Activated T-cell treated with anti-CD3 and anti-CD28 coated beads, Interleukin-2, amount 50 U/mL, for 72 hours (primary cell): ENCODE data around the gene RALGPS2. TPM values are rescaled to one million over a fixed set of nuclear protein-coding genes. Genes with fewer than 3 reads are reported as not detected.
"Not testable (repeated sequence)": the region's sequence is repeated elsewhere in the genome, so short reads cannot be mapped to it uniquely, and the experiment has no call there.

Experiments
- ATAC-seq, 2 donors: fragments of 150-1000 bp; cut with Tn5 transposase; replicated peaks in 1 of 2; 2 replicates each; pipeline ENCODE4 v1.10.0; 2021; ENCODE audit warnings: moderate library complexity in 2 of 2, mild to moderate bottlenecking in 1 of 2
- DNase-seq, 2 donors: peaks; one replicate each; pipeline ENCODE4 v3.0.0; 2021 to 2022; ENCODE audit warnings: mixed read lengths in 1 of 2
- H3K27ac Mint-ChIP-seq: one replicate; pipeline ENCODE4 v1.8.0; 2022; ENCODE audit warnings: mild to moderate bottlenecking, moderate library complexity, mixed read lengths
- H3K27me3 Mint-ChIP-seq: one replicate; pipeline ENCODE4 v1.8.0; 2022; ENCODE audit warnings: low read depth, mixed read lengths
- H3K36me3 Mint-ChIP-seq, 2 donors: one replicate each; pipeline ENCODE4 v1.8.0; 2022; ENCODE audit warnings: mixed read lengths in 2 of 2, mild to moderate bottlenecking in 1 of 2; ENCODE audit not compliant: insufficient read depth in 2 of 2
- H3K4me1 Mint-ChIP-seq: one replicate; pipeline ENCODE4 v1.8.0; 2022; ENCODE audit warnings: low read depth, mixed read lengths
- H3K4me3 Mint-ChIP-seq, 2 donors: one replicate each; pipeline ENCODE4 v1.8.0; 2022; ENCODE audit warnings: mild to moderate bottlenecking in 2 of 2, mixed read lengths in 2 of 2, moderate library complexity in 2 of 2
- H3K9me3 Mint-ChIP-seq, 2 donors: one replicate each; pipeline ENCODE4 v1.8.0; 2022; ENCODE audit warnings: mixed read lengths in 2 of 2
- total RNA-seq, 2 donors: library from RNA; stranded (reverse); gene quantifications; one replicate each; pipeline ENCODE4 v1.2.3, GENCODE V29; 2022

RALGPS2 gene
- total RNA-seq, 2 donors from 2014 or later, result 7.8 to 16.5 TPM

DNA sequence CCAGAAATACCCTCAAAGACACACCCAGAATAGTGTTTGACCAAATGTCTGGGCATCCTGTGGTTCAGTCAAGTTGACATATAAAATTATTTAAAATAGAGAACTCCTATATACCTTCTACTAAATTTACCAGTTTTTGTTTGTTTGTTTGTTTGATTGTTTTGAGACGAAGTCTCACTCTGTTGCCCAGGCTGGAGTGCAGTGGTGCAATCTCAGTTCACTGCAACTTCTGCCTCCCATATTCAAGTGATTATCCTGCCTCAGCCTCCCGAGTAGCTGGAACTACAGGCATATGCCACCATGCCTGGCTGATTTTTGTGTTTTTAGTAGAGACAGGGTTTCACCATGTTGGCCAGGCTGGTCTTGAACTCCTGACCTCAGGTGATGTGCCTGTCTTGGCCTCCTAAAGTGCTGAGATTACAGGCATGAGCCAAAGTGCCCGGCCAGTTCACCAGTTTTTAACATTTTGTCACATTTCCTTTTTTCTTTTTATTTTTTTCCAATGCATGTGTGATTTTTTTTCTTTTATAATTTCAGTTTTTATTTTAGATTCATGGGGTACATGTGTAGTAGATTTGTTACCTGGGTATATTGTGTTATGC, 29.7 kb downstream of the RALGPS2 start:
- H3K27ac Mint-ChIP-seq, H3K27me3 Mint-ChIP-seq, H3K4me1 Mint-ChIP-seq, DNase-seq, ATAC-seq, H3K36me3 Mint-ChIP-seq, H3K4me3 Mint-ChIP-seq, H3K9me3 Mint-ChIP-seq: not testable (repeated sequence)

DNA sequence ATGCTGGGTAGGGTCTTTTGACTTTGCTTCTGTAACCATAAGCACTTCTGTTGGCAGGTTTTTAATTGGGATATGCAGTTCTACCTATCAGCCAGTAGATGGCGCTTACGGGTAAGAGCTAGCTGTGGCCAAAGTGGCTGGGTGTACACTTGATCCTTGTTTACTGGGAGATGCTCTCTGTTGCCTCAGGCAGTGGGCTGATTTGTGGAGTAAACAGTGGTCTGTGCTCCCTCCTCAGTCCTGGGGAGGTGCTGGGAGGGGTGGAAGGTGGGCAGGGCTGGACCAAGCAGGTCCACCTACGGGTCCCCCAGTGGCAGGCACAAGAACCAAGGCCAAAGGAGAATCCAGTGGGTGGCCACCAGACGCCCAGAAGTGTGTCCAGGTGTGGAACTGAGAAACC, 43.4 kb downstream of the RALGPS2 start:
- peaks cover 7 to 9% of the 10 kb centered on the region in 2 donors for H3K9me3 Mint-ChIP-seq
- DNase-seq (peak; percentile 2 to 28), ATAC-seq (peak; percentile 51 to 60)
- H3K27ac Mint-ChIP-seq, result no peak overlapping the region
- no peaks in the 10 kb centered on the region for H3K4me1 Mint-ChIP-seq
- H3K4me3 Mint-ChIP-seq, result no peak overlapping the region
- H3K36me3 Mint-ChIP-seq, result peaks cover 8 to 22% of the 10 kb centered on the region in 2 donors
- no peaks in the 10 kb centered on the region for H3K27me3 Mint-ChIP-seq

DNA sequence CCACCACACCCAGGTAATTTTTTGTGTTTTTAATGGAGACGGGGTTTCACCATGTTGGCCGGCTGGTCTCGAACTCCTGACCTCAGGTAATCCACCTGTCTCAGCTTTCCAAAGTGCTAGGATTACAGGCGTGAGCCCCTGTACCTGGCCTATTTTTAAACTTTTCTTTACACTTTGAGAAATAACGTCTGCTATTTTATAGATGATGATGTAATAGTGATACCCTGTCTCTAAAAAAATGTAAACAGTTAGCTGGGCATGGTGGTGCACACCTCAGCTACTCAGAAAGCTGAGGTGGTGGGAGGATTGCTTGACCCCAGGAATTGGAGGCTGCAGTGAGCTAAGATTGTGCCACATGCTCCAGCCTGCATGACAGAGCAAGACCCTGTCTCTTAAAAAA, 47.9 kb downstream of the RALGPS2 start:
- Mint-ChIP-seq H3K27me3 (no peaks in the 10 kb centered on the region), H3K27ac (no peak overlapping the region), H3K4me1 (no peaks in the 10 kb centered on the region), H3K4me3 (no peak overlapping the region), H3K9me3 (no peaks in the 10 kb centered on the region), H3K36me3 (peaks cover 0 to 3% of the 10 kb centered on the region in 2 donors)
- ATAC-seq (no peak), DNase-seq (no peak)

DNA sequence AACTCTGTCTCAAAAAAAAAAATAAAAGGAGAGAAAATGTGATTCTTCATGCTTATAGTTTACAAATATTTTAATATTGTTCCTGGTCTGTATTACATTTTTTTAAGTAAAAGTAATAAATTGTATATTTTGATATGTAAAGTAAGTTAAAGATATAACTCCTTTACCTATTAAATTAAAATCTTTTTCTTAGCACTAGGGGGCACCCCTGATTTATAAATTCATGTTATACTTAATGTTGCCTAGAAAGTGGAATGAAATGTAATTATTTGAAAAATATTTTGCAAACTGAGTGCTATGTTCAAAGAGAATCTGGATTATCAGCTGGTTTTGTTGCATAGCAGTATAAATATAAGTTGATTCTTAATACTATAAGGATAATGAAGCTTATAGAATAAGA, 49.2 kb downstream of the RALGPS2 start:
- no peaks in the 10 kb centered on the region for H3K27me3 Mint-ChIP-seq
- H3K9me3 Mint-ChIP-seq, result no peaks in the 10 kb centered on the region
- no peak overlapping the region for H3K27ac Mint-ChIP-seq
- H3K4me3 Mint-ChIP-seq, result no peak overlapping the region
- peaks cover 0 to 3% of the 10 kb centered on the region in 2 donors for H3K36me3 Mint-ChIP-seq
- ATAC-seq, result no peak
- H3K4me1 Mint-ChIP-seq, result no peaks in the 10 kb centered on the region
- DNase-seq, result no peak

DNA sequence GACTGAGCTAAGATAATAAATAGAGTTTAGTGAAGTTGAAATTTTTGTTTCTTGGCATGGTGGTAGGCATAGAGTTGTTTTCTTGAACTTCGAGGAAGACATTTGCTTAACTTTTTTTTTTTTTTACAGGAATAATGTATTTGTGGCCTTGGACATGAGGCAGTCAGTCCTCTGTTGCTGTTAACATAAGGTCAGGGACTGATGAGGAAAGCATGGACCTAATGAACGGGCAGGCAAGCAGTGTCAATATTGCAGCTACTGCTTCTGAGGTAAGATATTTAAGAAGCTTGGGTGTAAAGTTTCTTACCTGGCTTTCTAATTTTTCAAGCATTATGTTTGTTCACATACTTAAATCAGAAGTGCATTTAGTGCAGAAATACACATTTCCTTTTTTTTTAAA, 51.5 kb downstream of the RALGPS2 start:
- no peaks in the 10 kb centered on the region for H3K9me3 Mint-ChIP-seq
- DNase-seq (no peak), ATAC-seq (no peak)
- no peaks in the 10 kb centered on the region for H3K4me1 Mint-ChIP-seq
- no peak overlapping the region for H3K4me3 Mint-ChIP-seq
- H3K27ac Mint-ChIP-seq, result no peak overlapping the region
- no peaks in the 10 kb centered on the region for H3K36me3 Mint-ChIP-seq
- no peaks in the 10 kb centered on the region for H3K27me3 Mint-ChIP-seq

DNA sequence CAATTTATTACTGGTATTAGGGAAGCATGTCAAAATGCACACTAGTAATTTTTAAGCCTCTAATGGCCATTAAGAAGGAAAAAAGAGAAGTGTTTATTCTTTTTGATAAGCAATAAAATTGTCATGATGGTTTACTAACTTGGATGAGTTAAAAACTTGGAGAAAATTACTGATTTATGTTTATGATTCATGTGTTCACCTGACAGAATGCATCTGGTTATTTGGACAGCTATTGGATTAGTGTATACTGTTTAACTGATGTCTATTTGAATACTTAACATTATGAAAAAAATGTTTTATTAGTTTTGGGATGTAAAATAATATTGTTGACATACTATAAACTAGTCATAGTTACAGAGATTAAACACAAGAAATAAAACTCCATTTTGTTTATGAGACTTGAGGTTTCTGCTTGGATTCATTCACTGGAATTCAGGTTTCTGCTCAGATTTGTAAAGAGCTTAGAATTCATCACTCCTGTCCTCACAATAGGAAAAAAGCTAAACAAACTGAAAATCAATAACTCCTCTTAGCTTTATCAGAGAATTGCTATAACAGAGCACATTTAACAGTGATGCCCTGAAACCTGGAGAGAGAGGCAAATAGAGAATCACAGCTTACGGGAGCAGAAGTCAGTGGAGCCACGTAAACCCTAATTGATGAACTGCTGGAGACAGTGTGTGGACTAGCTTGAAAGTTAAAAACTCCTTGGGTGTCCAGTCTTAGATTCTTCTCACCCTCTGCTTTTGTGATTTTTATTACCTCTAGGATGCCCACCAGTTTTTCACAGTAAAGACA, 56.7 kb downstream of the RALGPS2 start:
- Mint-ChIP-seq H3K4me3 (no peak overlapping the region), H3K27me3 (no peaks in the 10 kb centered on the region), H3K4me1 (peaks cover 6% of the 10 kb centered on the region), H3K27ac (no peak overlapping the region), H3K36me3 (peaks cover 0 to 3% of the 10 kb centered on the region in 2 donors), H3K9me3 (no peaks in the 10 kb centered on the region)
- ATAC-seq, result no peak
- DNase-seq, result no peak

DNA sequence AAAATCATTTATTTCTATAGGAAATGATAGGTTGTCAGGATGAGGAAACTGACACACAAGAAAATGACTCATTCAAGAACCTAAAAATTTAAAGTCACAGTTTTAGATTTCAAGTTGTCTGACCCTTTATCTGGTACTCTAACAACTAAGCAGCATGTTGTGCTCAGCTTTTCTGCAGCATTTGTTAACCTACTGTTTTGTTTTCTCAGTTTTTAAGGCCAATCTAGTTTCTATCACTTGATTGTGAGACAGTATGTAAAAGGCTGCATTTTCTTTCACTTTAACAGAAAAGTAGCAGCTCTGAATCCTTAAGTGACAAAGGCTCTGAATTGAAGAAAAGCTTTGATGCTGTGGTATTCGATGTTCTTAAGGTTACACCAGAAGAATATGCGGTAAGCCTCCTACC, 59.1 kb downstream of the RALGPS2 start:
- Mint-ChIP-seq H3K9me3 (no peaks in the 10 kb centered on the region), H3K27ac (no peak overlapping the region), H3K4me3 (peak overlapping the region; percentile 36 to 78), H3K27me3 (no peaks in the 10 kb centered on the region), H3K36me3 (peaks cover 0 to 3% of the 10 kb centered on the region in 2 donors), H3K4me1 (peaks cover 6% of the 10 kb centered on the region)
- DNase-seq (no peak), ATAC-seq (peak; percentile 51 to 66)

DNA sequence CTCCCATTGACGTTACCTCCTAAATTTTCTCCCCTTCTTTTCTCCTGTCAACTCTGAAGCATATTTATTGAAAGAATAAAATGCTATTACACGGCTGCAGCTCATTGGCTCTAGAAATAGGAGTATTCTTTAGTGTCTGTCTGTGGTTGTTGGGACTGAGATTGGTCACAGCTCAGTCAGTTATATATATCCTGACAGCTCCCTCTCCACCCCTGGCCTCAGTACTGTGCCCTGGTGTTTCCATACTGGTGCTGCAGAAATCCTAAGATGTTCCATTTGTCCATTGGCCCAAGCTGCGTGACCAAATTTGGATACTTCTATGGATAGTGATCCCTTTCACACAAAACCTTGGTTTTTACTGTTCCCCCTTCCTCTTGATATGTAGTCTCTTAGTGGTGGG, 67.3 kb downstream of the RALGPS2 start:
- H3K9me3 Mint-ChIP-seq, result no peaks in the 10 kb centered on the region
- H3K4me1 Mint-ChIP-seq, result no peaks in the 10 kb centered on the region
- H3K27ac Mint-ChIP-seq, result no peak overlapping the region
- no peak overlapping the region for H3K4me3 Mint-ChIP-seq
- H3K36me3 Mint-ChIP-seq, result no peaks in the 10 kb centered on the region
- ATAC-seq (no peak), DNase-seq (no peak)
- H3K27me3 Mint-ChIP-seq, result no peaks in the 10 kb centered on the region

DNA sequence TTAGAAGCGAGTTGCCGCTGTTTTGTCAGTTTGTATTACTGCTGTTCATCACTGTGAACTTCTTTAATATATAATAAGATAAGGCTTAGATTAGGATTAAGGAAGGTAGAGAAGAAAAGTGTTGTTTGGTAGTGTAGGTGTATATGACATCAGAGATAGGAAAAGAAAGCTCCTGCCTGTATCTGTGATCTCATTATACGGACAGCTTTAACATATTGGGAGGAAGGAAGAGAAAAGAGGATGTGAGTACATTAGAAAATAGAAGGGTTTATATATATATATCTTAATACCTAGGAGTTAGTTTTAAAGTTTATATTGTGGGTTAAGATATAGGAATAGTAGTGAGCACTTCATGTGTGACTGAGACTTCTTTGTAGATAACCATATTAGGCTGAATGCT, 71.0 kb downstream of the RALGPS2 start:
- no peaks in the 10 kb centered on the region for H3K4me1 Mint-ChIP-seq
- no peak for ATAC-seq
- H3K9me3 Mint-ChIP-seq, result no peaks in the 10 kb centered on the region
- no peak for DNase-seq
- no peaks in the 10 kb centered on the region for H3K27me3 Mint-ChIP-seq
- peaks cover 0 to 5% of the 10 kb centered on the region in 2 donors for H3K36me3 Mint-ChIP-seq
- H3K27ac Mint-ChIP-seq, result no peak overlapping the region
- H3K4me3 Mint-ChIP-seq, result no peak overlapping the region

DNA sequence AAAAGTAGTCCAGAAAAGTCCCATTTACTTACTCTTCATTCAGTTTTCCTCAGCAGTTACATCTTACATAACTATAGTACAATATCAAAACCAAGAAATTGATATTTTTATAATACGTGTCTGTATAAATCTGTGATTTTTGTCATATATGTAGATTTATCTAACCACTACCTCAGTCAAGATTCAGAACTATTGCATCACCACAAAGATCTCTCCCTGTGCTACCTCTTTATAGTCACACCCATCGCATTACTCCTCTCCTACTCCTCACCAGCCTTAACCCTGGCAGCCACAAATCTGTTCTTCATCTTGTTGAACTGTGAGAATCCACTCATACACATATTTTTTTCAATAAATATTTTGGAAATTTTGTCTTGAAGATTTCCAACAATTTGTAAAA, 72.5 kb downstream of the RALGPS2 start:
- no peak overlapping the region for H3K4me3 Mint-ChIP-seq
- DNase-seq (no peak), ATAC-seq (no peak)
- no peak overlapping the region for H3K27ac Mint-ChIP-seq
- H3K36me3 Mint-ChIP-seq, result peaks cover 0 to 5% of the 10 kb centered on the region in 2 donors
- H3K4me1 Mint-ChIP-seq, result no peaks in the 10 kb centered on the region
- H3K27me3 Mint-ChIP-seq, result no peaks in the 10 kb centered on the region
- no peaks in the 10 kb centered on the region for H3K9me3 Mint-ChIP-seq

DNA sequence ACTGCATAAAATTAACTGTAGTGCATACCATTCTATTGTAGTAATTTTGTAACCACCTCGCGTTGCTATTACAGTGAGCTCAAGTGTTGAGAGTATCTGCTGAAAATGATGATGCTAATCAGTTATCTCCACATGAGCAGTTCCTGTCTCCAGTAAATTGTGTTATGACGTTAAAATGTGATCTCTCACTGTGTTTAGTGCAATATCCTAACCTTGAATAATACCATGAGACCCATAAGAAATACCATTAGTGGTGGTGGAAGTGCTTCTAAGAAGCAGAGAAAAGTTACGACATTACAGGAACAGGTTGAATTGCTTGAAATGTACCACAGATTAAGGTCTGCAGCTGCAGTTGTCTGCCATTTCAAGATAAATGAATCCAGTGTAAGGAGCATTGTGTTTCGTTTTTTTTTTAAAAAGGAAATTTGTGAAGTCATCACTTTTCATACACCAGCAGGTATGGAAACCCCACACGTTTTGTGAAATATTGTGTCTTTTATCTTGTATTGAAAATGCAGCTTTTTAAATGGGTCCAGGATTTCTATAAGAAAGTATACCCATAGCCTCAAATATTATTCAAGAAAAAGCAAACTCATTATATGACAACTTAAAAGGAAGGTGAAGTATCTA, 73.3 kb downstream of the RALGPS2 start:
- Mint-ChIP-seq H3K4me3 (no peak overlapping the region), H3K27me3 (no peaks in the 10 kb centered on the region), H3K9me3 (no peaks in the 10 kb centered on the region), H3K4me1 (no peaks in the 10 kb centered on the region), H3K36me3 (peaks cover 0 to 5% of the 10 kb centered on the region in 2 donors), H3K27ac (no peak overlapping the region)
- ATAC-seq (no peak), DNase-seq (no peak)

DNA sequence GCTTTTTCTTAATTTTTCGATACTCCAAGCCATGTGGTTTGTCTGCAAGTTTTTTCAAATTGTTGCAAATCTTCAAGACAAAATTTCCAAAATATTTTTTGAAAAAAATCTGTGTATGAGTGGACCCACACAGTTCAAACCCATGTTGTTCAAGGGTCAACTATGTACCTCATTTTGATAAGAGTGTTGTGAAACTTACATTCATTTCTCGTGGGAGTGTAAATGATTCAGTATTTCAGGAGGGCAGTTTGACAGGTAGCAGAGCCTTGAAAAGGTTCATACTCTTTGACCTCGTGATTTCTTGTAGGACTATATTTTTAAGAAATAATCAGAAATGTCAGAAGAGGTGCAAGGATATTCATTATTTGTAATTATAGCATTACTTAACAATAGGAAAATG, 77.8 kb downstream of the RALGPS2 start:
- Mint-ChIP-seq H3K36me3 (peaks cover 0 to 5% of the 10 kb centered on the region in 2 donors), H3K4me1 (no peaks in the 10 kb centered on the region), H3K27ac (no peak overlapping the region), H3K9me3 (no peaks in the 10 kb centered on the region), H3K4me3 (no peak overlapping the region), H3K27me3 (no peaks in the 10 kb centered on the region)
- ATAC-seq (no peak), DNase-seq (no peak)

DNA sequence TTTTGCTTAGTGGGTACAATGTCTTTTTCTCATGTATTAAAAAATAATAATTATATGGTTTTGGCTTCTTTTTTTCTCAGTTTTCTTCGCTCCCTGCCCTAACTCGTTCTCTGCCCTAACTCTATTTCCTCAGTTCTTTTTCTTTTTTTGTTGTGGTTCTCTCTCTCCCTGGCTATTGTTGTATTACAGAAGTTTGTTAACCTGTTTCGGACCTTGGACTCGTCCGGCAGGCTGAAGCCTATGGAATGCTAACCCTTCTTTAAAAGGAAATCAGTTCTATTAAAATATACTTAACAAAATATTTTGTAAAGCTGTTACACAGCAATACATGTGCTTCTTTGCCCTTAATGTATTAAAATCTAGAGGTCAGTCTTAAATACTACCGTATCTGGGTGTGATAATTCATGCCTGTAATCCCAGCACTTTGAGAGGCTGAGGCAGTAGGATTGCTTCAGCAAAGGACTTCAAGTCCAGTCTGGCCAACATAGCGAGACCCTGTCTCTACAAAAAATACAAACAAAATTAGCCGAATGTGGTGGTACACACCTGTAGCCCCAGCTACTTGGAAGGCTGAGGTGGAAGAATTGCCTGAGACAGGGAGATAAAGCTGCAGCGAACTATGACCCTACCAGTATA, 81.7 kb downstream of the RALGPS2 start:
- Mint-ChIP-seq H3K4me3 (no peak overlapping the region), H3K27ac (no peak overlapping the region), H3K9me3 (no peaks in the 10 kb centered on the region), H3K4me1 (no peaks in the 10 kb centered on the region), H3K27me3 (no peaks in the 10 kb centered on the region), H3K36me3 (no peaks in the 10 kb centered on the region)
- no peak for ATAC-seq
- DNase-seq, result no peak
